ENCODE results near the gene ZEB1. TPM values are rescaled to one million over a fixed set of nuclear protein-coding genes. Genes with fewer than 3 reads are reported as not detected.

ZEB1 gene
- total RNA-seq, 1 experiment from 2014 or later, result 0.39 TPM

DNA sequence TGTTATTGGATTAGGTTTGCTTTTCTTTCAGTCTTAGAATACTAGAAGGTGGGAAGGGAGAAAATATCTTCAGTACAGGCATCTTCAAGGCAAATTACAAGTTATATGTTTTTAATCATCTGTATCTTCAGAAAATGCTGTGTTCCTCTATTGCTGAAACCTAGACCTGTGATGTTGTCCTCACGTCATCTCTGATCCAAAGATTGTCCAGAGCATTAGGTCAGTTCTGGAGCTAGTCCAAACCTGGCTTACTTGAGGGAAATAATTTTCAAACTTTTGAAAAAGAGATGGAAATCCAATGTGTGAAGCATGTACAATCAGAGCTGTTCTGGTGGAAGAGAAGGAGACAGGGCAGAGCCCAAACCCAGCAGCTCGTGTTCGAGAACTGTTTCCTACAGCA, 217.3 kb downstream of the ZEB1 start:
- Histone ChIP-seq H3K9me3 (ENCODE audit: control insufficient read depth, low read depth, low read length) (no peaks in the 10 kb centered on the region), H3K56ac (ENCODE audit: insufficient read length, low read depth, low read length) (no peak overlapping the region), H3T11ph (ENCODE audit: low read length) (no peak overlapping the region), H2BK15ac (ENCODE audit: low read depth, low read length) (no peak overlapping the region), H3K4me2 (ENCODE audit: insufficient read depth, insufficient read length, low read length) (no peak overlapping the region), H2AFZ (ENCODE audit: low read length) (no peak overlapping the region), H4K8ac (replicated peaks; ENCODE audit: insufficient read length, low read depth, low read length) (no peak overlapping the region), H3K79me2 (ENCODE audit: insufficient read depth, low read length) (no peaks in the 10 kb centered on the region), H3K27ac (ENCODE audit: insufficient read length, low read depth, low read length) (no peak overlapping the region), H3K18ac (ENCODE audit: insufficient read length, low read depth, low read length) (no peak overlapping the region), H2BK120ac (ENCODE audit: low read depth, low read length, poor library complexity, severe bottlenecking) (no peak overlapping the region), H2AK5ac (ENCODE audit: insufficient read length, low read length) (no peak overlapping the region), H4K5ac (ENCODE audit: insufficient read length, low read depth, low read length) (no peak overlapping the region), H3K14ac (ENCODE audit: insufficient read depth, low read length) (no peak overlapping the region), H2BK5ac (ENCODE audit: insufficient read length, low read length) (no peak overlapping the region), H3K23me2 (ENCODE audit: insufficient read length, low read depth, low read length, poor library complexity, severe bottlenecking) (no peaks in the 10 kb centered on the region), H3K4ac (ENCODE audit: low read depth, low read length) (no peak overlapping the region), H3K9ac (ENCODE audit: extremely low read depth, insufficient read length, low read length) (no peak overlapping the region), H4K20me1 (ENCODE audit: control insufficient read depth, insufficient read depth, insufficient read length) (no peaks in the 10 kb centered on the region), H4K91ac (ENCODE audit: insufficient read length, low read depth, low read length) (no peak overlapping the region), H3K27me3 (ENCODE audit: insufficient read depth, low read length) (no peaks in the 10 kb centered on the region), H2BK12ac (ENCODE audit: insufficient read length, low read depth, low read length) (no peak overlapping the region), H3K23ac (ENCODE audit: insufficient read length, low read depth, low read length) (no peak overlapping the region), H3K79me1 (ENCODE audit: insufficient read depth, low read depth, low read length, poor library complexity, severe bottlenecking) (no peaks in the 10 kb centered on the region), H2BK20ac (ENCODE audit: low read depth, low read length, poor library complexity, severe bottlenecking) (no peak overlapping the region), H3K4me1 (ENCODE audit: insufficient read depth, low read length) (no peaks in the 10 kb centered on the region)
- Mint-ChIP-seq H3K27ac (no peak overlapping the region), H3K9me3 (peaks cover 0 to 3% of the 10 kb centered on the region in 2 experiments; a peak in 1 of 5 replicates), H3K4me1 (no peaks in the 10 kb centered on the region), H3K27me3 (ENCODE audit: low read depth) (no peaks in the 10 kb centered on the region), H3K4me3 (no peak overlapping the region), H3K36me3 (ENCODE audit: insufficient read depth in 1 of 3, low read depth in 3 of 3) (no peaks in the 10 kb centered on the region)
- WGBS (ENCODE audit: extremely low coverage, insufficient read length, low lambda C conversion rate), result no CpG with 5 or more reads among the region's 3 CpGs
- TF ChIP-seq, protein P1, sequence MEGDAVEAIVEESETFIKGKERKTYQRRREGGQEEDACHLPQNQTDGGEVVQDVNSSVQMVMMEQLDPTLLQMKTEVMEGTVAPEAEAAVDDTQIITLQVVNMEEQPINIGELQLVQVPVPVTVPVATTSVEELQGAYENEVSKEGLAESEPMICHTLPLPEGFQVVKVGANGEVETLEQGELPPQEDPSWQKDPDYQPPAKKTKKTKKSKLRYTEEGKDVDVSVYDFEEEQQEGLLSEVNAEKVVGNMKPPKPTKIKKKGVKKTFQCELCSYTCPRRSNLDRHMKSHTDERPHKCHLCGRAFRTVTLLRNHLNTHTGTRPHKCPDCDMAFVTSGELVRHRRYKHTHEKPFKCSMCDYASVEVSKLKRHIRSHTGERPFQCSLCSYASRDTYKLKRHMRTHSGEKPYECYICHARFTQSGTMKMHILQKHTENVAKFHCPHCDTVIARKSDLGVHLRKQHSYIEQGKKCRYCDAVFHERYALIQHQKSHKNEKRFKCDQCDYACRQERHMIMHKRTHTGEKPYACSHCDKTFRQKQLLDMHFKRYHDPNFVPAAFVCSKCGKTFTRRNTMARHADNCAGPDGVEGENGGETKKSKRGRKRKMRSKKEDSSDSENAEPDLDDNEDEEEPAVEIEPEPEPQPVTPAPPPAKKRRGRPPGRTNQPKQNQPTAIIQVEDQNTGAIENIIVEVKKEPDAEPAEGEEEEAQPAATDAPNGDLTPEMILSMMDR (conservative IDR thresholded peaks at IDR 0.05), result no peak
- DNase-seq, result no peak
